ENCODE data around the gene PCSK4. TPM values are rescaled to one million over a fixed set of nuclear protein-coding genes. Genes with fewer than 3 reads are reported as not detected.
"Not testable (repeated sequence)": the region's sequence is repeated elsewhere in the genome, so short reads cannot be mapped to it uniquely, and the experiment has no call there.

Gene PCSK4
- total RNA-seq, 4 donors from 2014 or later, result 1.4 to 2.4 (median 2.2) TPM

DNA sequence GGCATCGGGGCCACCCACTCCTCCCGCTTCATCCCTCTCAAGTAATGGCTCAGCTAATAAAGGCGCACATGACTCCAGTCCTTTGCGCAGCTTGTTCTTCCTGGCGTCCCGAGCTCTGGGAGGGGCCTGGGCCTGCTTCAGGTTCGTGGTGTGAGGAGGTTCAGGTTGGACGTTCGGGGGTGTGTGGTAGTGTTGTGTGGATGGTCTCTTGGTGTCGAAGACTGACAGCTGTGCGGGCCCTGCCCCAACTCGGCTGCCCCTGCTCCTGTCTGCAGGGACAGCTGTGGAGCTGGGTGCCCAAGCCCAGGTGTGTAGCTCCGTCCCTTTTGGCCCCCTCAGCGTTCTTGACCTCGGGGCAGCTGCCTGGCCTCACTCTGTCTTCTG, 49.7 kb downstream of the PCSK4 start:
- ATAC-seq (ENCODE audit: low FRiP score) (no peak), DNase-seq (ENCODE audit: low spot score) (no peak)
- TF ChIP-seq, protein P1, sequence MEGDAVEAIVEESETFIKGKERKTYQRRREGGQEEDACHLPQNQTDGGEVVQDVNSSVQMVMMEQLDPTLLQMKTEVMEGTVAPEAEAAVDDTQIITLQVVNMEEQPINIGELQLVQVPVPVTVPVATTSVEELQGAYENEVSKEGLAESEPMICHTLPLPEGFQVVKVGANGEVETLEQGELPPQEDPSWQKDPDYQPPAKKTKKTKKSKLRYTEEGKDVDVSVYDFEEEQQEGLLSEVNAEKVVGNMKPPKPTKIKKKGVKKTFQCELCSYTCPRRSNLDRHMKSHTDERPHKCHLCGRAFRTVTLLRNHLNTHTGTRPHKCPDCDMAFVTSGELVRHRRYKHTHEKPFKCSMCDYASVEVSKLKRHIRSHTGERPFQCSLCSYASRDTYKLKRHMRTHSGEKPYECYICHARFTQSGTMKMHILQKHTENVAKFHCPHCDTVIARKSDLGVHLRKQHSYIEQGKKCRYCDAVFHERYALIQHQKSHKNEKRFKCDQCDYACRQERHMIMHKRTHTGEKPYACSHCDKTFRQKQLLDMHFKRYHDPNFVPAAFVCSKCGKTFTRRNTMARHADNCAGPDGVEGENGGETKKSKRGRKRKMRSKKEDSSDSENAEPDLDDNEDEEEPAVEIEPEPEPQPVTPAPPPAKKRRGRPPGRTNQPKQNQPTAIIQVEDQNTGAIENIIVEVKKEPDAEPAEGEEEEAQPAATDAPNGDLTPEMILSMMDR (IDR thresholded peaks at IDR 0.05), result no peak

DNA sequence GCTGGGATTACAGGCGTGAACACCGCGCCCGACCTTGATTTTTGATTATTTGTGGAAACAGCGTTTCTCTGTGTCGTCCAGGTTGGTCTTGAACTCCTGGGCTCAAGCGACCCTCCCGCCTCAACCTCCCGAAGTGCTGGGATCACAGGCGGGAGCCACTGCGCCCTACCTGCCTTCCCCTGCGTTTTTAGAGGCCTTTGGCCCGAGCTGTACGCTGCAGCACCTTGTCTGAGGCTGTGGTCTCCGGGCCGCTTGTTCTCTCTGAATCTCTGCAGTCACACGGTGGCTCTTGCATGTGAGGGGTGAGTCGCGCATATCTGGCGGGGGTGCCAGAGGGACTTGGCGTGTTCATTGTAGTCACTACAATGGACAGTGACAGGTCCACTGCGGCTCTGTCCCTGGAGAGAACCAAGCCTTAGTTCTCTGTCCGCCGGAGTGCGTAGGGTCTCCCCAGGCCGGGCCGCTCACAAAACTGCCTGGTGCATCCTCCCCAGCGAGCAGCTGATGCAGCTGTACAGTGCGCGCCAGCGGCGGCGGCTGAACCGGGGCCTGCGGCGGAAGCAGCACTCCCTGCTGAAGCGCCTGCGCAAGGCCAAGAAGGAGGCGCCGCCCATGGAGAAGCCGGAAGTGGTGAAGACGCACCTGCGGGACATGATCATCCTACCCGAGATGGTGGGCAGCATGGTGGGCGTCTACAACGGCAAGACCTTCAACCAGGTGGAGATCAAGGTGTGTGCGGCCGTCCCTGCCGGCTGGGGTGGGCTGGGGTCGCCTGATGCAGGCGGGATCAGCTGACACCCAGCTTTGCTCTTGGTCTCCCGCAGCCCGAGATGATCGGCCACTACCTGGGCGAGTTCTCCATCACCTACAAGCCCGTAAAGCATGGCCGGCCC, 50.4 kb downstream of the PCSK4 start:
- ATAC-seq (ENCODE audit: low FRiP score), result not testable (repeated sequence)

DNA sequence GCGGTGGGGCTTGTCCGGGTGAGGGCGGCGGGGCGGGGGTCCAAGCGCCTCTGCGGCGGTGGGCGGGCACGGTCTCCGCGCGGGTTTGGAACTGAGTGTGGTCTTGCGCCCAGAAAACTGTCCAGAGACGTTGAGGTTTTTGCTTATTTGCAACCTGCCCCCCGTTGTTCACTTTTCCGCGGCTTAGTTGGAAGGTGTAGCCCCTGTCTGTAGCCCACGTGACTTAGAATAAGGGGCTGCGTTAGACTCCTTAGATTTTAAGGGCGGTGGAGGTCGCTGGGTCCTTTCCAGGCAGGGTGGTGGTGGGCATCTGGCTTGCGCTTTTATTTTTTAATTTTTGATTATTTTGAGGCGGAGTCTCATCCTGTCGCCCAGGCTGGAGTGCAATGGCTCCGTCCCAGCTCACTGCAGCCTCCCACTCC, 51.2 kb downstream of the PCSK4 start:
- TF ChIP-seq, protein P1 (IDR thresholded peaks at IDR 0.05), result no peak
- no peak for DNase-seq (ENCODE audit: low spot score)
- peak; percentile 18 for ATAC-seq (ENCODE audit: low FRiP score)

More for the DNA sequence above, 50.4 kb downstream of the PCSK4 start:
- not testable (repeated sequence) for DNase-seq (ENCODE audit: low spot score)

GRCh38 chr19:1438035-1438932, 51.9 kb downstream of the PCSK4 start, which contains the start of gene RPS15:
TSS of gene RPS15 (plus strand) at chr19:1438396. CDS start at chr19:1438426, 30 bp downstream.
- TF ChIP-seq, protein P1 (IDR thresholded peaks at IDR 0.05), result peak in 2 of 3 donors; percentile 77 to 87

GRCh38 chr19:1437609-1438008, 52.5 kb downstream of the PCSK4 start:
- DNase-seq (ENCODE audit: low spot score) (no peak), ATAC-seq (ENCODE audit: low FRiP score) (no peak)
- TF ChIP-seq, protein P1 (IDR thresholded peaks at IDR 0.05), result no peak

More at GRCh38 chr19:1438035-1438932, 51.9 kb downstream of the PCSK4 start, which contains the start of gene RPS15:
- ATAC-seq (ENCODE audit: low FRiP score) (peak; percentile 81), DNase-seq (ENCODE audit: low spot score) (peak; percentile 87)

DNA sequence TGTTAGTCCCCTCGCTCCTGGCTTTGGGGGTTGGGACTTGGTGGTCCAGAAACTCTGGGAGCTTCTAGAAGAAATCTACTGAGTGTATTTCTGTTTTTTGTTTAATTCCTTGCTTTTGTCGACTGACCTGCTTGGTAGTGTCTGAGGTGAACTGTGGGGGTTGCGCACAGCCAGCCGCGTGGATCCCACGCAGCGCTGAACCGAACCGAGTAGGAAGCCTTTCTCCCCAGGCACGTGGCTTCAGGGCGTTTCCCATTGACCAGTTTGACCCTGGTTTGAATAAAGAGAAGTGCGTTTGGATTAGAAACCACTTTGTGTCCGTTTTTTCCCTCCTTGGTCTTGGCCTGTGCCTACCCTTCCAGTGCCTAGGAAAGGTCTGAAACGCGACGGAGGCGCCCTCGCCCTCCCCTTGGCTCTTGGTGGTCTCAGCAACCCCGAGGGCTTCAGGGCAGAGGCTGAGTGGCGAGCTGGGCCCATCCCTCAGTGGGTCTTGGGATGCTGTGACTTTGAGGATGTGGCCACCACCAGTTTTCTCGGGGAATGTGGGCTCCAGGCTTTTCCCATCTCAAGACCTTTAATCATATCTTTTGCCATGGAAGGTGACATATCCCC, 54.7 kb downstream of the PCSK4 start:
- no peak for DNase-seq (ENCODE audit: low spot score)

More for the DNA sequence above, 54.7 kb downstream of the PCSK4 start:
- TF ChIP-seq, protein P1 (IDR thresholded peaks at IDR 0.05), result no peak
- ATAC-seq (ENCODE audit: low FRiP score), result no peak
